SH-SY5Y (cell line): ENCODE measurements around the gene CHMP6.

Experiments
- GATA2 ChIP-seq: IDR thresholded peaks from 2 replicates; pipeline ENCODE4 v1.6.1; 2011; ENCODE audit warnings: mild to moderate bottlenecking, low read depth, low read length
- GATA3 ChIP-seq: IDR thresholded peaks from 2 replicates; pipeline ENCODE4 v1.6.1; 2011; ENCODE audit warnings: low read depth, mild to moderate bottlenecking, low read length, moderate library complexity

CHMP6 gene

DNA sequence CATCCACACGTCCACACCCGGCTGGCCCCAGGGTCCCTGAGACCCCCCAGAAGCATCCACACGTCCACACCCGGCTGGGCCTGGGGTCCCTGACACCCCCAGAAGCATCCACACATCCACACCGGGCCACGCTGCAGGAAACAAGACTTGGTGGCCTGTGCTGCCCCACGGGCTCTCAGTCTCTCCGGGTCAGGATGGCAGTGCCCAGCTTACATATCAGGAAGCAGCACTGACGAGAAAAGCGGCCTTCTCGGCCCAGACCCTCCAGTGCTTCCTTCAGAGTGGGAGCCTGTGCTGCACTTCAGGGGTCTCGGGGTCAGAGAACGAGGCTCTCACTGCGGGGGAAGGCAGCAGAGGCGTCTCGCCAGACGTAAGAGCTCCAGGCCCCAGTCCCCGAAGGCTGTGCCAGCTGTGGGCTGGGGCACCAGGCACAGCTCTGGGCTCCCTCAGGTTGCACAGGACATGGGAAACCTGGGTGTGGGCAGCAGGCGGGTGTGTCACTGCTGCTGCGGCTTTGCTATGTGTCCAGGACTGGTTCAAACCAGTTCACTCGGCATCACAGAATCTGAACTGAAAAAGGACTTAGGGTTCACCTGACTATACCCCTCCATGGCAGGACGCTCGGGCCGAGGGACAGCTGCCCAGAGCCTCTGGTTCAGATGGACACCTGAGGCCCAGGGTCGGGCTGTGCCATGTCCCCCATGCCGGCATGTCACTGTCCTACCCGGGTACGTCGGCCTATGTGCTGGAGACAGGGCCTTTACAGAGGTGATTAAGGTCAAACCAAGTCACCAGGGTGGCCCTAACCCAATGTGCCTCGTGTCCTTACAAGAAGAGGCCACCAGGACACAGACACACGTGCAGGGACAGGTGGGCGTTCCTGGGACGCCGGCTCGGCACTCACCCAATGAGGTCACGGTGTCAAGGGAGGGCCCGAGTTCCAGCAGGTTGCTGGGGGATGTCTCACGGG, 40.2 kb upstream of the CHMP6 start:
- no peak for TF ChIP-seq GATA3
- no peak for TF ChIP-seq GATA2

DNA sequence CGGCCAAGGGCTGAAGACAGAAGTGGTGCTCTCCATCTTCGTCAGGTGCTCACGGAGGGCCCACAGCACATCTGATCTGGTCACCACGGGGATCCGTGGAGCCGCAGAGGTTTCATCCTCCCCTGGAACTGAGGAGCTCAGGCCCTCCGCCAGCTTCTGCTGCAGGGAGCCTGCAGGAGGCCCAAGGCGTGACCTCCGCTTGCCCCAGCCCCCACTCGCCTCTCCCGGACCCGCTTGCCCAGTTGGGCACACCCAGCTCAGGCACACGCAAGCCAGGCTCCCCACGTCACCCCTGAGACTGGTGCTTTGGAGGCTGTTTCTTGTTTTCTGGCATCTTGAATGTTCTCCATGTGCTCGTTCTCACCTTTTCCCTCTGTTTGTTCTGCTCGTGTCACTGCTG, 39.4 kb upstream of the CHMP6 start:
- TF ChIP-seq GATA2 (no peak), GATA3 (no peak)

- no peak for TF ChIP-seq GATA3
- no peak for TF ChIP-seq GATA2
Measured at GRCh38 chr17:80953471-80954315, 37.9 kb upstream of the CHMP6 start.

DNA sequence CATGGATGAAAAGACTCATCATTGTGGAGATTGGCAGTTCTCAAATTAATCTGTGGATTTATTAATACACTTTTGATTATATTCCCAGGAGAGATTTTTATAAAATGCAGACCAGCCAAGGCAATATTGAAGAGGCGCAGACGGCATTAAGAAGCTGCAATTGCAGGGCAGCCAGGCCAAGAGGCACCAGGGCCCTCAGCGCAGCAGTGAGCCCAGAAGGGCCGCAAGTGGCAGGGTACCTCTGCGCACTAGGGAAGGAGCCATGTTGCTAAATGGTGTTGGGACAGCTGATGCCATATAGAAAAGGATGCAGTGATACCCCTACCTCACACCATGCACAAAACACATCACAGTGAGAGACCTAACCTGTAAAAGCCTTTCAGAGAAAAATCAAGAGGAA, 36.6 kb upstream of the CHMP6 start:
- TF ChIP-seq GATA2: no peak
- no peak for TF ChIP-seq GATA3

DNA sequence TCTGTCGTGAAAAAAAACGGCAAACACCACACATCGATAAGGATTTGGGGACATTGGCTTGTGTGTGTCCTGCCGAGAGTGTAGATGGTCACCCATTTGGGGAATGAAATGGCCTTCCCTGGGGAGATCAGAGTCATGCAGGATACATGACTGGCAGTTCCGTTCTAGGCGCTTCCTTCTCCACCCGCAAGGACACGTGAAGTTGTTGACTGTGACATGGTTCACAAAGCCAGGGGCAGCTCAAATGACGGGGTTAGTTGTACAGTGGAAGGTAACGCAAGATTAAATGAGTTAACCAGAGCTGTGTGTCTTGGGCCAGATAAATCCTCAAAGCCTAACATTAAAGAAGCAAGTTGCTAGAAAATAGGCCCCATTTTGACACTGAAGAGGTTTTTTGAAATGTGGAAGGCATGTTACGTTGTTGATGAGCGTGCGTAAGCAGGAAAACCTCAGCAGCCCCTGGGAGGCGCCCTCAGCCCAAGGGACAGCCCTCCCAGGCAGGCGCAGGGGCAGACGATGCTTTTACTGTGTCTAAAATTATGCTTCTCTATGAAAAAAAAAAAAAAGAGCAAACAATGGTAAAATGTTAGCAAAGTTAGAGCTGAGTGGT, 35.9 kb upstream of the CHMP6 start:
- TF ChIP-seq GATA2 (no peak), GATA3 (no peak)

DNA sequence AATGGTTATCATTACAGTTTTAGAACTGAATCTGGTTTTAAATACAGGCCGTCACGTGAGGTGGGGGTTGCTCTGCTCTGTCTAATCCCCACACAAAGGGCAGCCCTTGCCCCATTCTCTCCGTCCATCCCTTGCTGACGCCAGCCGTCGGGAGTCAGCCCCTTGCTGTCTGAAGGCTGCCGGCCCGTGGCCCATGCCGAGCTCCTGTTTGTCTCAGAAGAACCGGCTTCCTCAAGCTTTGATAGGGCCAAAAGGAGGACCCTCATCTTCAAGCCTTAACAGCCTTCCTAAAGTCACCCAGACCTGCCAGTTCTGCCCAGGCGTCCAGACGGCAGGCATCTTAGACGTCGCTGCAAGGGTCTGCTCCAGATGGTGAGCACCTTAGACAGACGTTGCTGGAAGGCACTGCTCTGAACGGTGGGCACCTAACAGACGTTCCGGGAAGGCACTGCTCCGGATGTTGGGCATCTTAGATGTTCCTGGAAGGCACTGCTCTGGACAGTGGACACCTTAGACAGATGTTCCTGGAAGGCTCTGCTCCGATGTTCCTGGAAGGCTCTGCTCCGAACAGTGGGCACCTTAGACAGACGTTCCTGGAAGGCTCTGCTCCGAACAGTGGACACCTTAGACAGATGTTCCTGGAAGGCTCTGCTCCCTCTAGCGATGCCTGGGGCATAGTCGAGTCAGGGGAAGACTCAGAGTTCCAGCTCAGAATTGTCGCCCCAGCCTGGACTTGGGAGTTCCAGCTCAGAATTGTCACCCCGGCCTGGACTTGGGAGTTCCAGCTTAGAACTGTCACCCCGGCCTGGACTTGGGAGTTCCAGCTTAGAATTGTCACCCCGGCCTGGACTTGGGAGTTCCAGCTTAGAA, 35.1 kb upstream of the CHMP6 start:
- no peak for TF ChIP-seq GATA3
- no peak for TF ChIP-seq GATA2

DNA sequence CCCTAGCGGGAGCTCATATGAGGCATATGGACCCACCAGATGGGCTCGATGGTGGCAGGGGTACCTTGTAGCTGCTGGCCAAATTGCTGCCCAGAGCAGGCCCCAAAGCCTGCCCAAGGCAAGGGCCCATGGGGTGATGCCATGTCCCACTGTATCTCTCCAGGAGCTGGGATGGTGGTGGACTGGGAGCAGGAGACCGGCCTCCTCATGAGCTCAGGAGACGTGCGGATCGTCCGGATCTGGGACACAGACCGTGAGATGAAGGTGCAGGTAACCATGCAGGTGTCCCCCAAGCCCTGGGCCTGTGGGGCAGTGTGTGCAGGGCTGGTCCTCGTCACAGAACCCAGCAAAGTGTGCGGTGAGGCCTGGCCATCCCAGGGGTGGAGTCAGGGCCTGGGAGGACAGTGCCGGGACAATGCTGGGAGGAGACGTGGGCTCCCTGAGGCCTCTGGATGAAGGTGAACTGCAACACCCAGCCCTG, 34.1 kb upstream of the CHMP6 start:
- no peak for TF ChIP-seq GATA2
- no peak for TF ChIP-seq GATA3

GRCh38 chr17:80959330-80960036, 32.2 kb upstream of the CHMP6 start:
- no peak for TF ChIP-seq GATA2
- no peak for TF ChIP-seq GATA3

GRCh38 chr17:80960037-80960796, 31.4 kb upstream of the CHMP6 start:
- TF ChIP-seq GATA3 (no peak), GATA2 (no peak)

GRCh38 chr17:80960797-80961452, 30.7 kb upstream of the CHMP6 start:
- TF ChIP-seq GATA3: no peak
- no peak for TF ChIP-seq GATA2

DNA sequence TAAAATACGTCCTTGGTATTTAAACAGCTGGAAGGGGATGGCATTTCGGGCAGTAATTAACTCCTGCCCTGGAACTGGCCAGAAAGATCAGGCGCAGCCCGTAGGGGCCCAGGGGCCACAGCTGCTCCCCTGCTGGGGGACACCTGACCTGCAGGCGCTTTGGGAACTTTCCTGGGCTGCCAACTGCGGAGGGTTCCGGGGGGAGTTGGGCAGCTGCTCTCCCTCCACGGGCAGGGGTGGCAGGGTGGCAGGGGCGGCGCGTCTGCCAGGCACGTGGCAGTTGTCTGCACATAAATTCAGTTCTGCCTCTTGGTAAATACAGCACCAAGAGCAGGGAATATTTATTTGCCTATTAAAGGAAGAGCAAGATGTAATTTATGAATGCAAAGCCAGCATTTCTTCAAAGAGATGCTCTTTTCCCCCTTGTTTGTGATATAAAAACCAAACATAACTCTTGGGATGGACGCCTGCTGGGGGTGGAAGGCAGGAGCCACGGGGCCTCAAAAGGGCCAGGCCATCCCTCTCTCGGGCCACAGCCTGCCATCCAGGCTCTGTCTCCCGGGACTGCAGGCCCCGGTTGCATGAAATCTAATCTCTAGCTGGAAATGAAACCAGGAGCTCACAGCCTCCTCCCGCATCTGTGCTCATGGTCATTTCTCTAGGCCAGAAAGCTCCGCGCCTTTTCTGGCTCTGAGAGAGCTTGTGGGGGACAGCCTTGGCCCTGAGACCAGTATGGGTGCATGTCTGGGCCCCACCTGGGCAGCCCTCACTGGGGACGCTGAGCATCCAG, 29.9 kb upstream of the CHMP6 start:
- TF ChIP-seq GATA2 (no peak), GATA3 (no peak)
